GM21447 (cell line): ENCODE results near the gene OXT.
"Not testable (repeated sequence)": the region's sequence is repeated elsewhere in the genome, so short reads cannot be mapped to it uniquely, and the experiment has no call there.

Experiments
- ATAC-seq: cut with Tn5 transposase; IDR thresholded peaks from one replicate; pipeline ENCODE4 v1.9.1; 2021; ENCODE audit not compliant: unreplicated experiment

Gene OXT

DNA sequence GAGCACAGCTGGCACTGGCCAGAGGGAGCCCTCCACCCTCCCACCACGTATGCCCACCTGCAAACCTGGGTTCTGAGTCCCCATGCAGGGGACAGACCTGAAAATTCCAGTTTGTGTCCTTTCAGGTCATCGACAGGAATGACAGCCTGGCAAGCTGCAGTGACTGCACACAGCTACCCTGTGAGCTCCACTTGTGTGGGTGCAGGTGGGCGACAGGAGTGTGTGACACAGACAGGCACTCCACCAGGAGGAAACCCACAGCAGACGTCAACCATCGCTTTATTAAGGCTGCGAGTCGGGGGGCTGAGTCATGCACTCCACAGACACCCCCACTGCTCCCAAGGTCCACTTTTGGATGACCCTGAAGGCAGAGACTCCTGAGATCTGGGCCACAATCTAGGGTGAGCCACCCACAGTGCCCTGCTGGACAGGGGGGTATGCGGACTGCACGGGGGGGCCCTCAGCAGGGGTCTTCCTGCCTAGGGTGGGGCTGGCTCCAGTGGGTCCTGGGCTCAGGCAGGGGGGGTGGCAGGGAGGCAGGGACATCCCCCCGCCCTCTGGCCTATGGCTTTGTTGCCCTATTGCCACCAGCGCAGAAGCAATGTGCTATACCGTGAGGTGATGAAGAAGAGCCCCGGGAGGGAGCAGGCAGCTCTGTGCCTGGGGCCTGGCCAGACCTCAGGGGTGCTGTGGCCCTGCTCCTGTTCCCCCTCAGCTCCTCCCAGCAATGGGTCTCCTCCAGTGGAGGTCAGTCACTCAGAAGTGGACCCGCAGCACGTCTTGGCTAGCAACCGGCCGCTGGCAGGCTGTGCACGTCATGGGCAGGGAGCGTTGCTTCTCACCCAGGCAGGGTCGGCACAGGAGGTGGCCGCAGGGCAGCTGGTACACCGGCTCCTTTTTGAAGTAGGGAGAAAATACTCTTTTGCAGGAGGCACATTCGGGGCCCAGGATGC lies 38.2 kb downstream of the OXT start:
- no peak for ATAC-seq

DNA sequence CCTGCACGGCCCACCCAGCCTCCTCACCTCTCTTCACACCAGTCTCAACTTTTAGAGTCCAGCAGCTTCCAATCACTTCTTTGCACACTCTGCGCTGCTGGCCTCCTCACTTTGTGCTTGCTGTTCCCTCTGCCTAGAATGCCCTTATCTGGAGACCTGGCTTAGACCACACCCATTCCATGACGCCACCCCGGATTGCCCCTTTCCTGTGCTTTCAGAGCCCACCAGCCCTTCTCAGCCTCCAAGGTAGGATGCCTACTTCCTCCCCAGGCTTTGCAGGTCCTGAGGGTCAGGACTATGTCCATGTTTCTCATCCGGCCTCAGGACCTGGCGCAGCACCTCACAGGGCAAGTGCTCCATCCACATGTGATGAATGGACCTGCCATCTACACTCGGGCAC lies 40.1 kb downstream of the OXT start:
- ATAC-seq, result no peak

DNA sequence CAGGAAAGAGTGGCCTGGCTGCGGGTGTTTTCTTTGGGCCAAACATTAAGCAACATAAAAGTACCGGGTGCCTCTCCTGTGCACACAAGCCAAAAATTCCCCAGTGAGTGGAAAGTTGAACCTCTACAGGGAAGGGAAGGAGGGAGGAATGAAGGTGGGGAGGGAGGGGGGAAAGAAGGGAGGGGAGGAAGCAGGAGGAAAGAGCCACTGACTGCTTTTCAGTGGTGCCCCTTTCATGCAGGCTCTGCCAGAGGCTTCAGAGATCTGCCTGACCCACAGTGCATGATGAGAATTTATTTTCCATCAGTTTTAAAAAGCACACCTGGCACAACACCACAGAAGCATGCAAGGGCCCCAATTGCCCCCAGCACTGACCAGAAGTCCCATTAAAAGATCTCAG lies 40.6 kb downstream of the OXT start:
- ATAC-seq, result no peak

DNA sequence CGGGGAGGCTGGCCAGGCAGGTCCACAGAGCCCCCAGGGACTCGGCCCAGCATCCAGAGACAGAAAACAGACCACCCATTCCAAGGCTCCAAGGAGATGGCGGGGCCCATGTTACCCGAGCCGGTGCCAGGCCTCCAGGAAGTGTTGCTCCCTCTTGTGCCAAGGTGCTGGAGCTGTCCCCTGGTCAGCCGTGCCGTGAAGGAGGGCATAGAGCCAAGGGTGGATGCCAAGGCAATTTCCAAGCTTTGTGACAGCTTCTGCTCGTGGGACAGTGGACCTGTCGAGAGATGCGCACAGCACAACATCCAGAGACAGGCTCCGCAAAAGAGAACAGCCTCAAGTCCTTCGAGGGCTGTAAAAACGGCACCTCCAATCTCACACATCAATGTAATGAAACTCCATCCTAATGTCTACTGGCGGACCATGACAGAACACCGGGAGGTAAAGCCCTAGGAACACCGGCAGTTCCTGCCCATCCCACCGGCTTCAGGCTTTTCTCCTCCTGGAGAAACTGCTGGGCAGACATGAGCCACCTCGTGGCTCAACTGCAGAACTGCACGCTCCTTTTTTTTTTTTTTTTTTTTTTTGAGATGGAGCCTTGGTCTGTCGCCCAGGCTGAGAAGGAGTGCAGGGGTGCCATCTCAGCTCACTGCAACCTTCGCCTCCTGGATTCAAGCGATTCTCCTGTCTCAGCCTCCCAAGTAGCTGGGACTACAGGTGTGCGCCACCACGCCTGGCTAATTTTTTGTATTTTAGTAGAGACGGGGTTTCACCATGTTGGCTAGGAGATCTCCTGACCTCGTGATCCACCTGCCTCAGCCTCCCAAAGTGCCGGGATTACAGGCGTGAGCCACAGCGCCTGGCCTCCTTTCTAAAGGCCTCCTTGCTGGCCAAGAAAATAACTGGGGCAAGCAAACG lies 44.0 kb downstream of the OXT start:
- no peak for ATAC-seq

DNA sequence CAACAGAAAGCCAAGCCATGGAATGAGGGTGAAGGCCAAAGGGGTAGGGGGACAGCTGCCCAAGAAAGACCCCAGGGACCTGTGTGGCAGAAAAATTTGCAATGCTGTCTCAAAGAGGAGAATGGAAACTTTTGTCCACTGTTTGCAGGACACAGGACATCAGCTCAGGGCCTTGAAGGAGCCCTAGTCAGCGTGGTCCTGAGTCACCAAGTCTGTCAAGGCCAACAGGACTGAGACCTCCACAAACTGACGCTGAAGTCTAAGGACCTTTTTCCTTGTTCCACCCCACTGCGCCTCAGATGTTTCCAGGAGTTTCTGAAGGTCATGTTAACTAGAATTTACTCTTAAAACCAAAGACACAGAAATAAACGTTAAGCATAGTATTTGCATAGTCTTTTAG lies 44.9 kb downstream of the OXT start:
- no peak for ATAC-seq

DNA sequence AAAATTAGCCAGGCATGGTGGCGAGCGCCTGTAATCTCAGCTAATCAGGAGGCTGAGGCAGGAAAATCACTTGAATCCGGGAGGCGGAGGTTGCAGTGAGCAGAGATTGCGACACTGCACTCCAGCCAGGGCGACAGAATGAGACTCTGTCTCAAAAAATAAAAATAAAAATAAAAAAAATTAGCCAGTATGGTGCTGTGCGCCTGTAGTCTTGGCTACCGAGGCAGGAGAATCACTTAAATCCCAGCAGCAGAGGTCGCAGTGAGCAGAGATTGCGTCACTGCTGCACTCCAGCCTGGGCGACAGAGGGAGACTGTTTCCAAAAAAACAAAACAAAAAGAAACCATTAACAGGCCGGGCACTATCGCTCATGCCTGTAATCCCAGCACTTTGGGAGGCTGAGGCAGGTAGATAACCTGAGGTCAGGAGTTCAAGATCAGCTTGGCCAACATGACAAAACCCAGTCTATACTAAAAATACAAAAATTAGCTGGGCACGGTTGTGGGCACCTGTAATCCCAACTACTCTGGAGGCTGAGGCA lies 46.5 kb downstream of the OXT start:
- not testable (repeated sequence) for ATAC-seq

DNA sequence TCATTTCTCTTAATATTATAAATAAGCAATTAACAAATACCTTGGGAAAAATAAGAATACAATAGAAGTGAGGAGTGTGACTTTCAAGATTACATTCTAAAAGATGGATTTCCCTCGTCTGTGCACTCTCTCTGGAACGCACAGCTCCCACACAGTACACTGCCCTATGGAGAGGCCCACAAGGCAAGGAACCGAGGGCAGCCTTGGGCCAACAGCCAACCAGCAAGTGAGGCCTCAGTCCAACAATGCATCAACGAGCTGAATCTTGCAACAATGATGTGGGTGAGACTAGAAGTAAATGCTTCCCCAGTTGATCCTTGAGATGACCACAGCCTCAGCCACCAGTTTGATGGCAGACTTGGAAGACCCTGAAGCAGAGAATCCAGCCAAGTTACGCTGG lies 47.6 kb downstream of the OXT start:
- ATAC-seq, result no peak

DNA sequence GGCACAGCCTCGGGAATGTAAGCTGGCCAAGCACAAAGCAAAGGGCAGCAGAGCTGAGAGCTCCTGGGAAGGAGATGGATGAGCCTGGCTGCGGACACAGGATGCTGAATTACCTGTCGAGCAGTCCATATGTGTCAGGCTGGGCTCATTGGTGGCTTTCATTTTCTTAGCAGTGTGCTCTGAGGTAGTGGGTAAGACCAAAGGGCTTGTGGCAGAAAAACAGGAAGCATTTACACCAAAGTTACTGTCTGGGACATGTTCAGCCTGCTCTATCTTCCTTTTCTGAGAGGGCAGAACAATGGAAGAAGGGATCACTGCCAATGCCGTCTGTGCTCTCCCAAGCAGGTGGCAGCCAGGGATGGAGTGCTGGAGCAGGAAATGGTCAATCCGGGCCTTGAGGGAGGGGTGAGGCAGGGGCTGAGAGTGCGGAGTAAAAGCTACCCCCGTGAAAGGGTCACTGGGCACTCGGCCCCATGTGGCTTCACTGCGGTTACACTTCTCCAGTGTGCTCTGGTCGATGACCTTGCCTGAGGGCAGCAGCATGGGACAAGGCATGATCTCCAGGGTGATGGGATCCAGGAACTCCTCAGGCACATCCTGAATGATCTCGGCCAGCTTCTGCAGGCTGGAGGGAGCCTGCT lies 50.0 kb downstream of the OXT start:
- no peak for ATAC-seq
